IPS-11a (cell line): Measurements from ENCODE around the gene PKP4.
"Not testable (repeated sequence)": the region's sequence is repeated elsewhere in the genome, so short reads cannot be mapped to it uniquely, and the experiment has no call there.

Experiments used
- H3K4me3 ChIP-seq: one replicate; pipeline ENCODE4 v1.5.1; 2013; ENCODE audit warnings: low read depth, low read length, control low read depth

The PKP4 gene

DNA sequence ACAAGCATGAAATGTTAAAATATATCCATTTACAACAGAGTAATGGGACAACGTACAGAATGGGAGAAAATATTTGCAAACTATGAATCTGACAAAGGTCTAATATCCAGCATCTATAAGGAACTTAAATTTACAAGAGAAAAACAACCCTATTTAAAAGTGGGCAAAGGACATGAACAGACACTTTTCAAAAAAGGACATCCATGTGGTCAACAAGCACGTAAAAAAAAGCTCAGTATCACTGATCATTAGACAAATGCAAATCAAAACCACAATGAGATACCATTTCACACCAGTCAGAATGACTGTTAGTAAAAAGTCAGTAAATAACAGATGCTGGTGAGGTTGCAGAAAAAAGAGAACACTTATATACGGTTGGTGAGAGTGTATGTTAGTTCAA is 16.1 kb downstream of the PKP4 start:
- not testable (repeated sequence) for H3K4me3 ChIP-seq

DNA sequence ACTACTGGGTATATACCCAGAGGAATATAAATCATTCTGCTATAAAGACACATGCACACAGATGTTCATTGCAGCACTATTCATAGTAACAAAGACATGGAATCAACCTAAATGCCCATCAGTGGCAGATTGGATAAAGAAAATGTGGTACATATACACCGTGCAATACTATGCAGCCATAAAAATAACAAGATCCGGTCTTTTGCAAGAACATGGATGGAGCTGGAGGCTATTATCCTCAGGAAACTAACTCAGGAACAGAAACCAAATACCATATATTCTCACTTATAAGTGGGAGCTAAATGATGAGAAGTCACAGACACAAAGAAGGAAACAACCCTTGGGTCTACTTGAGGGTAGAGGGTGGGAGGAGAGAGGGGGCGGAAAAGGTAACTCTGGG is 16.5 kb downstream of the PKP4 start:
- not testable (repeated sequence) for H3K4me3 ChIP-seq

DNA sequence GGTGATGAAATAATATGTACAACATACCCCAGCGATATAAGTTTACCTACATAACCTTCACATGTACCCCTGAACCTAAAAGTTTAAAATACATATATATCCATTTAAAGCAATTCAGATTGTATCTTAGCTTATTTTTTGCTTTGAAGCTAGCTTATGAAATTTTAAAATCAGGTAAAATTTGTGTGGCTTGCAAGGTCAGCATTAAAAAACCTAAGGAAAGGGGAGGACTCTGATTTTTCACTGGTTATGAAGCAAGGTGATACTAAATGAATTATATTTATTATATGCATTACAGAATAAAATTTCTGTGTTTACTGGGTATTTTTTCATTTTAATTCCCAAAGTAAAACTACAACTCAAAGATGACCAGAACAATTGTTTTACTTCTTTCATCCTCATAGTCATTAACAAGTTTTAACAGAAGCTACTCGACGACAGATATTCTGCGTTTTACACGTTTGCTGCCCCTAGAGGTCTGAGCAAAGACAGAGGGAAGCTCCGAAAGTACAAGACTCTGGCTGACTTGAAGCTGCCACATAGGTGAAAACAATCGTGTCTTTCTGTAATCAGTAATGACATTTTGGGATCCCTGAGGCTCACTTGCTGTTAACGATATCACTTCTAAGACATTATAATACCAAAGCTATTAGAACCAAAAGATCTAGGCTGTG is 17.1 kb downstream of the PKP4 start:
- H3K4me3 ChIP-seq = no peak overlapping the region

DNA sequence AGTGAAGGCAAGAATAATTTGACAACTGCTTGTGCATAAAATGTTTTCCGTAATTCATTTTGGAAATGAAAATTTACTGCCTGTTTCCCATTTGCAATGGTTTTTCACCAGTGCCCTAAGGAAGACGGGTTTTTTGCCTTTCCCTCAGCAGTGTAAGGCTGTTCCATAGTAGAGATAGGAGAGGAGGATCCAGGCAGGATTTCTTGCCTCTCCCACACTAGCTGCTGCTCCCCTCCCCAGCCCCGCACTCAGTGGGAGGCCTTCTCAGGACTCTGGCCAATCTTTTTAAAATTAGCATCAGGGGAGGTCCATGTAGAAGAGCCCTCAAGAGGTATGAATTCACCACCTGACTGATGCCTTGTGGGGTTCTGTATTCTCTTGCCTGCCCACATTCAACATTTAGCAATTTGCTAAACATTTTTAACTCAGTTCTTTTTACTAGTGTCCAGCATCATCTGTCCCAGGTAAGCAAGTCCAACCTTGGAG is 17.8 kb downstream of the PKP4 start:
- H3K4me3 ChIP-seq = not testable (repeated sequence)

DNA sequence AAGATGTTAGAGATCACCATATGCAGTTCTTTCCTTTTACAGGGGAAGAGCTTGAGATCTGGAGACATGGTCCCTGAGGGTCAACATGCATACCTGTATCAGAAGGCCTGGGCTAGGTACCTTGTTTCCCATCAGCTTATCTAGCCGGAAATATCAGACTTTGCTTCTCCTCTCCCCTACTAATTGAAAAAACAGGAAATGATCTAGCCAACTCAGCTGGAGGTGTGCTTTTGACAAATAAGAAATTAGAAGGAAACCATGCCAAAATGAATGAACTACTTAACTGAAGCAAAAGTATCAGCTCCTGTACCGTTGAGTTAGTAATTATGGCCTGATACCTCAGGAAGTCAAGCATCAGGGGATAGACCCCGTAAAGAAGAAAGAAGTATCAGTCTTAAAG is 20.4 kb downstream of the PKP4 start:
- H3K4me3 ChIP-seq = no peak overlapping the region

DNA sequence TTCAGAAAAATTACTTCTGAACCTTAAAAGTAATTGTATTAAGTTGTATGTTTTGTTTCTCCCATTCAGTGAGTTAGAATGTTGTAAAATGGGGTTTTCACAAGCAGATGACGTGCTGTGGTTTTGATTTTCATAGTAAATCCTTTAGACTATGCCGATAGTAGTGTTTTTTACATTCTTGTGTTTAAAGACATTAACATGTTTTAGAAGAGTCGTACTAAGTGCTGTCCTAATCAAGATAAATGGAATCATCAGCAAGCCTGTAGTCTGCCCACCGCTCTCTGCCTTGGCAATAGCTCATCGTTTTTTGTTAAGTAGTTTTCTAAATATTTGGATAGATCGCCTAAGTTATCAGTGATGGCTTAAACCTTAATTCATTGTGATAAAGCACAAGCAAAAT is 21.5 kb downstream of the PKP4 start:
- H3K4me3 ChIP-seq = no peak overlapping the region

DNA sequence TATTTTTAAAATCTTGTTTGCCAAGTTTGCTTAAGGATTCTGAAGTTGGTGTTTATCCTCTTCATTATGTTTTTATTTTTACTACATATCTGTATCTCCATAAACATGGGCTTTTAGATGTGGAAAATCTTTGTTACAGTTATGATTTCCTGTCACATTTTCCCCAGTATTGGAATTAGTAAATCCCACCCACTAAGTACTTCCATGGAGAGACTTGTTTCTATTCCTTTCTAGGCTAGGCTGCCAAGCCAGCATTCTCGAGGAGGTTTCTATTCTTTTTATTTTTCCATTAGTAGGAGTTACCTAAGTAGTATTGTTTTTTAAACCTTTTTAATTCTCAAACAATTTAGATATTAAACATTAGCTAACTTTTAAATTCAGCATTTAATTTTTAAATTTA is 22.1 kb downstream of the PKP4 start:
- no peak overlapping the region for H3K4me3 ChIP-seq

DNA sequence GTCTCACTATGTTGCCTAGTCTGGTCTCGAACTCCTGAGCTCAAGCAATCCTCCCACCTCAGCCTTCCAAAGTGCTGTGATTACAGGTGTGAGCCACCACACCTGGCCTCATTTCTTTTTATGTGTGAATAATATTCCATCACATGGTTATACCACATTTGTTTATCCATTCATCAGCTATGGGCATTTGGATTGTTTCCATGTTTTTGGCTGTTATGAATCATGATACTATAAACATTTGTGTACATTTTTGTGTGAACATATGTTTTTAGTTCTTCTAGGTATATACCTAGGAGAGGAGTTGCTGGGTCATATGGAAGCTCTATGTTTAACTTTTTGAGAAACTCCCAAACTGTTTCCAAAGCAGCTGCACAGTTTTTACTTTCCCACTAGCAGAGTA is 24.4 kb downstream of the PKP4 start:
- no peak overlapping the region for H3K4me3 ChIP-seq

DNA sequence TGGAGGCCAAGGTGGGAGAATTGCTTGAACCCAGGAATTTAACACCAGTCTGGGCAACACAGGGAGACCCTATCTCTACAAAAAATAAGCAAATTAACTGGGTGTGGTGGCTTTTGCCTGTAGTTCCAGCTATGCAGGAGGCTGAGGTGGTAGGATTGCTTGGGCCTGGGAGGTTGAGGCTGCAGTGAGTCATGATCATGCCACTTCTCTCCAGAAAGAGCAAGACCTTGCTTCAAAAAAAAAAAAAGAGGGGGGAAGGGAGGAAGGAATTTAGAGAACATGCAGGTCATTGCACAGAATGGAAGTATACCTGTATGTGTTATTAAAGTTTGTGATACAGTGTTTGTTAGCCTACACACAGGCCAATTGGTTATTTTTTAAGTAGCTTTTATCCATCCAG is 25.8 kb downstream of the PKP4 start:
- no peak overlapping the region for H3K4me3 ChIP-seq

DNA sequence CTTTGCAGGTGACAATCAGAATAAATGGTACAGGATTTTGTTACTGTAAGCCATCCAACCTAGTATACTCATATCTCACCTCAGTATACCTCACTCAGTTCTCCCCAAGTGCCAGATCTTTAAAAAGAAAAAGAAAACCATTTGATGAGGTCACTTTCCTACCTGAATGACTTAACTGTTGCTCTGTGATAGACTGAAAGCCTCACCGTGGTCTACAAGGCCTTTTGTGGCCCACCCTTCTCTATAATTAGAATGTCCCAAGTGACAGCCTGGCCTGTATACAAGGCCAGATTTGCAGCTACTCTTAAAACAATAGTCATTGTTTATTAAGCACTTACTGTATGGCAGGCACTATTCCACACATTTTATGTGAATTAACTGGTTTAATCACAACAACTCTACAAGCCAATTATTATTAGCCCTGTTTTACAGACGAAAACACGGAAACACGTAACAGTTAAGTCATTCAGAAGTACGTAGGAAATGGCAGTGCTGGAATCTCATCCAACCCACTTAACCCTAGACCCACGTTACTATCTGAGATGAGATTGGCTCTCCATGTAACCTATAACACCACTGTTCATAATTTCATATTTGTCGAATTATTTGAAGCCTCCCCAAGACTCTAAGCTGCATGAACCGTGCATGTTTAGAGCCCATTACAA is 28.3 kb downstream of the PKP4 start:
- no peak overlapping the region for H3K4me3 ChIP-seq

DNA sequence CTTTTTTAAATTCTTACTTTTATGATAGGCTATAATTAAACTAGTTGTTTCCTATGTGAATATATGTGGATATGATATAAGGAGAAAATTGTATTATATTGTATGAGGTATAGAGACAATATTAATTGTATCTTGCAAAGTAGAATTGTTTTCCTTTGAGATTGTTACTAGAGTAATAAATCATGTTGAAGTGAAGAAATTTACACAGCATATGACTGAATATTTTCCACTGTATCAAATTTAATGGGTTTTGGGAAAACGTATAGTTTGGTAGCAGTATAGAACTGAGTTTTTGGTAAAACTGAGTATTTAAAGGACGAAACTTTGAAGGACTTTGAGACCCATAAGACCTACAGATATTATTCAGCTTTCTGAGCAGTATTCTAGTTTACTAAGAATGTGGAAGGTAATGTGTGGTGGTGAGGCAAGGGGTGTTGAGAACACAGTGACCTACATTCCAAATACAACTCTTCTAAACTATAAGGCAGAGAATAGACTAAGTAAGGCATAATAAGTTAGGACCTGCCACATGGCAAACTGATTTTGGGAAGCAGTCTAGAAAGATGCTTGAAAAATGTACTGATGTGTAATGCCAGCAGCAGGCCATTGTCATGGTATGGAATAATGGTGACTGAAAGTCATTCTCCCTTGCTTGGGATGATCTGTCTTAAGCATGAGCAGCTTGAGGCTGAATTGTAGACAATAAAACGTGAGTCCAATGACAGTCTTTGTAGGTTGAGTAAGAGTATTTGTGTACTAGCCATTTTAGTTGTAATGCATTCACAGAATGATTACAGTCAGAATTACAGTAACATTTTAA is 29.6 kb downstream of the PKP4 start:
- H3K4me3 ChIP-seq = no peak overlapping the region

DNA sequence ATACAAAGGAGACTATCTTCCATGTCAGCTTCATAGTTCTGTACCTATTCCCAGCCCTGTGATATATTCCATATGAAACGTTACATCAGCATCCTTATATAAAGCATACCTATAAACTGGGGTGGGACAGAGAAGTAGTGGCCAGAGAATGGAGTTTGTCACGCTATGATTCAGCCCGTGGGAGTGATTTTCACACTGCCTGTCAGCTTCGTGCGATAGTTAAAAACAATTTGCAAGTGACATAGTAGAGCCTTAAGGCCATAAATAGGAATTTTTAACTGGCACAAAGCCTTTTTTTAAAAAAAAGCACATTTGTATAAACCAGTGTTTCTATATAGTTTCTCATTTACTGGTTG is 30.2 kb downstream of the PKP4 start:
- no peak overlapping the region for H3K4me3 ChIP-seq

DNA sequence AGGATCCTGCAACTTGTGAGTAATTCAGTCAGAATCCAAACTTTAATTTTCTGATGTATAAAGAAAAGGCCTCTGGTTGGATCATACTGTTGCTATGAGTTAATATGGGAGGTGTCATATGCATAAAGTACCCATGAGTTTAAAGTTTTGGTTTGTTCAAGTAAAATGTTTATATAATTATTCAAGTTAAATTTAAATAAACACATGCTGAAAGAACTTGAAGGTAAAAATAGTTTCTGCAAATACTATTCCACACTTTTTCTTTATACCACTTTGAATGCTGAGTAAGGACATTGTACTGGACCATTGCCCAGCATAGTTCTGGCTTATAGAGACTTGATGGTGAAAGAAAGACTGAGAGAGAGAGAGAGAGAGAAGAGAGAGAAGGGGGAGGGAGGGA is 30.7 kb downstream of the PKP4 start:
- H3K4me3 ChIP-seq = no peak overlapping the region

DNA sequence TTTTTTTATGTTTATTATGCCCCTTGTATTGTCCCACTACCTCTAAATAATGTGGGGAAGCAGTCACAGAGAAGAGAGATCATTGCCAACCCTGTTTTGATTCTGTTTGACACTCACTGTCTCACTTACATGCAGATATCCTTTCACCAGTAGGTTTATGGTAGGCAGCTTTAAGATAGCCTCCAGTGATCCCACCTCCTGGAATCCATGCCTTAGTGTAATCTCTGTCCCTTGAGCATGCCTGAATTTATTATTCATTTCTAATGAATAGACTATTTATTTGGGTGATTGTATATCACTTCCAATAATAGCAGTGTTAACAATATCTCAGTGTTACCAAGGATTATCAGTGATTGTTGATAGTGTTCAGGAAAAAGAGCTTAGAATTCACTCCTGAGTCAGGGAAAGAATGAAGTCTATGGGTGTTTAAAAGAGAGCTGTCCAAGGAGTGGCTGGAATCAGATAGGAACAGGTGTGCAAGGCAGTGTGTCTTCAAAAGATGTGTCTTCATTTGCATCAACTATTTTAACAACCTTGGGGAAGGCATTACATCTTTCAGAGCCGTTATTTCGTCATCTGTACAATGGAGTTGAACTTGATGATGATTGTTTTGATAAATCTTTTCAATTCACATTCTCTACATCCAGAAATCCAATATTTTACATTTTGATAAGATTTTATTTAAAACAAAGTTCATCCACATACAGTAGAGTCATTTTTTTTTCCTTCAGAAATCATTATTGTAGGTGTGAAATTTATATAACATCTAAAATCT is 31.9 kb downstream of the PKP4 start:
- no peak overlapping the region for H3K4me3 ChIP-seq

DNA sequence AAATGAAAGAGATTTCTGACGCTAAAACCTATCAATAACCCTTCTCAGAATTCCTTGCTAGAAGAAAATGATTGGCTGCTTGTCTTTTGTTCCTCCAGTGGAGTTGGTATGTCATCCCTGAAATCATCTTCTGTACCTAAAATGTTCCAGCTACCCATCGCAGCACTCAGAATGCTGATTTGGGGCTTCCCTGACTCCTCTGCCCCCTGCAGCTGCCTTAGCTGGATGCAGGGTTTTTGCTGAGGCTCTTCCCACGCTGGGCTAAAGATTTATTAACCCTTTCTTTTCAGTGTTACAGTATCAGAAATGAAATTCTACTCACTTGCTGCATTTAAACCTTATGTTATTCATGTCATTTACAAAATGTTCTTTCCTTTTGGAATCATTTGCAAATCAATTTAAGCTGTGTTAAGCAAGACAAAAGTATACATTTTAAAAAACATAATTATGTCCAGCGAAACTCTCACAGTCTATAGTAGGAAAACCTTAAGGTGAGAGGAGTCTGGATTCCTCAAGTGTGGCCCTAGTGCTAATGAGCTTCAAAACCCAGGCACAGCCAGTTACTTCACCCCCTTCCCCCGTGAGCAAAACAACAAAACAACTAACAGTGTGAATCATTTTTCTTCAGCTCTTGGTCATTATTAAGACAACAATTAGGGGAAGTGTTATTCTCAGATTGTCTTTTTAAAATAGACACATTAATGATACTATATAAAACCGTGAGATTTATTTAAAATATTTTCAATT is 32.8 kb downstream of the PKP4 start:
- no peak overlapping the region for H3K4me3 ChIP-seq

DNA sequence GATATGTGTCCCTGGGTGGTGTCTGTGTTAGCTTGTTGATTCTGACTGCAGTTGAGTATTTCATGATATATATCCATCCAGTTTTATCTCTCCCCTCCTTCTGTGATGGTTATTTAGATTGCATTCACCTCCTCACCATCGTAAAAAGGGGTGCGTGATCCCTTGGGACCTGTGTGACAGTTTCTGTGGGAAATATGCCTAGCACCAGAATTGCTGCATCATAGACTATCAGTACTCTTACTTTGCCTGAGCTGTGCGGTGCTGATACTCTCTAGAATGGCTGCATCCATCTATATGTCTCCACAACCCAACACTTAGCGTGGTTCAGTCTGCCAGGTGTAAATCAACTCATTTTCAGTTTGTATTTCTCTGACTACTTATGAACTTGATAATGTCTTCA is 34.3 kb downstream of the PKP4 start:
- H3K4me3 ChIP-seq = no peak overlapping the region

DNA sequence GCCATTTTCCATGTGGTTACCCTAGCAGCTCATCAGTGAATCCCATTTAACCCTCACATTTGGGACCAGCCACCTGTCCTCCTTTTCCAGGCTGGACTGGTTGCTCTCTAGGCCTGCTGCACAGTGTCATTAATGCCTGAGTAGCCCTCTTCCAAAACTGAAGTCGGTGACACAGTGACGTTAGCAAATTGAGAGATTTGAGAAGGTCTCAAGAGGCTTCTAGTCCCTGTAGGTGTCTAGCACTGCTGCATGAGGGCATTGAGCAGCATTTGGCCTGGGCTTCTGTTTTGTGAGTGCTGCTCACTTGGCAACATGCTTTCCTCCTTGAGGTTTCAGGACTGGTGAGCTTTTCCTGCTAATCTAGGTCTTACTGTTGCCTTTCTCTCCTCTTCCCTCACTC is 36.7 kb downstream of the PKP4 start:
- H3K4me3 ChIP-seq = no peak overlapping the region

DNA sequence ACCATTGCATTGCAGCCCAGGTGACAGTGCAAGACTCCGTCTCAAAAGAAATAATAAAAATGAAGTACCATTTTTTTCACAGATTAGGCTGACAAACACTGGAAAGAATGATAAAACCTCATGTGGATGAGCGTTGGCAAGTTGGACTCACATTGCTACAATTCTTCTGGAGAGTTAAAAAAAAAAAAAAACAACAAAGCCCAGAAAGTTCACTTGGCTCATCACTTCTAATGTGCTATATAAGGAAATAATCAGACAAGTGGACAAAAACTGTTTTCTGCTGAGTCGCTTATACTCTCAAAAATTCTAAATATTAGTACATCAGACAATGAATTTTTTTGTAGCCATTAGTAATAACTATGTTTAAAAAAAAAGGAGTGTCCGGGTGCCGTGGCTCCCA is 38.4 kb downstream of the PKP4 start:
- no peak overlapping the region for H3K4me3 ChIP-seq

DNA sequence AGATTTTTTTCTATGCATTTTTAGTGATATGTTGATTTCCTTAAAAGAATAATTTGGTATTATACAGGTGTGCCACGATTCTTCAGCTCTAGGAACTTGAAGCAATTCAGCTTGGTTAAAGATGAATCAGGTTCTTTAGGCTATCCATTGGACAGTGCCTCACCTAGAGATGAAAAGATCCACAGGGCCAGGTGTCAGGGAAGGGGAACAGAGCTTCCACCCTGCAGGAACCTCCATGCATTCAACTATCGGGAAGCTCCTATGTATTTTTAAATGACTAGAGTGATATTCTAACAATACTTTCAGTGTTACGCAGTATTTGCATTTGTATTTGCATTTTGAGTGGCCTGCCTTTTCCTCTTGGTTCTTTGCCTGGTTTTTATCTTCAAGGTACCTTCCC is 40.2 kb downstream of the PKP4 start:
- H3K4me3 ChIP-seq = no peak overlapping the region

DNA sequence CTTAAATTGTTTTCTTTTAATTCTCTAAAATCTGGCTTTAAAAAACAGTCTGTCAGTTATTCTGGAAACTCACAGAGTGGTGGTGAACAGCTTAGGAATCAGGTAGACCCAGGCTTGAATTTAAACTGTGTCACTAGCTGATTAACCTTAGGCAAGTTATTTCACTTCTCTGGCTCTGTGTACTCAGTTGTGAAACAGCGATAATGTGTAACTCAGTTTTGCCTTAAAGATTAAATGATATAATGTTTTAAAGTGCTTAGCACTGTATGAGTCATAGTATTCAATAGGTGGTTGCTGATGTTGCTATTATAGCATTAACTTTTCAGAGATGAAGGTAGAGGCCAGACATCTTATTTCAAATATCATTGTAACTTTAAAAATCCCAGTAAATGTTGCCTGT is 40.7 kb downstream of the PKP4 start:
- no peak overlapping the region for H3K4me3 ChIP-seq
